ENCODE measurements around the gene TRPV5.

The TRPV5 gene

DNA sequence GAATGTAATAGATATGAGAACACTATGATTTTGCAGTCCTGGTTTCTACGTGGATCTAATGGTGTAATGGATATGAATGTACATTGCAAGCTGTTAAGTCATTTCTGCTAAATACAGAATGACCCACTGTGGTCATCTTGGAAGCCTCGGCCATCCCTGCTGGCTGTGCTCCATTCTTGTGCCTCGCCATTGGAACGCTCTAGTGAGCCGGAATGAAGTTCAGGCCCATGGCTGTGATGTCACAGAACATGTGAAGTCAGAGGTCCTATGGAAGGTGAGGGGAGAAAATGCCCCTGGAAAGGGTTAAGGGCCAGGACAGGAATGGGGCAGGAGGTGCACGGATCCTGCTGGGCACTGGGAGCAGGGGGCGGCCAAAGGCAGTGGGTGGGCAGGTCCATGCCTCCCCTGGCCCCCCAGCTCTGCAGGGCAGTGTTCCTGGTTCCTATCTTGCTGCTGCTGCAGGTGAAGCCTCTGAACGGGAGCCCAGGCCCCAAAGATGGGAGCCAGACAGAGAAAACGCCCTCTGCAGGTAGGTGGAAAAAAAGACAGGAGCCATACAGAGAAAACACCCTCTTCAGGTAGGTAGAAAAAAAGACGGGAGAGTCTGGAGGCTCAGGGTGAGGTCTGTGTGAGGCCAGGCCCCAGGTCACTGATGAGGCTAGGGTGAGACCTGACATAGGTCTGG, 5.8 kb upstream of the TRPV5 start, which contains the start of gene LLCFC1:
TSS of gene LLCFC1 (plus strand) at position 259 of the 685 bp plus-strand sequence. CDS start at position 397, 138 bp downstream.
- peak; percentile 53 for DNase-seq

DNA sequence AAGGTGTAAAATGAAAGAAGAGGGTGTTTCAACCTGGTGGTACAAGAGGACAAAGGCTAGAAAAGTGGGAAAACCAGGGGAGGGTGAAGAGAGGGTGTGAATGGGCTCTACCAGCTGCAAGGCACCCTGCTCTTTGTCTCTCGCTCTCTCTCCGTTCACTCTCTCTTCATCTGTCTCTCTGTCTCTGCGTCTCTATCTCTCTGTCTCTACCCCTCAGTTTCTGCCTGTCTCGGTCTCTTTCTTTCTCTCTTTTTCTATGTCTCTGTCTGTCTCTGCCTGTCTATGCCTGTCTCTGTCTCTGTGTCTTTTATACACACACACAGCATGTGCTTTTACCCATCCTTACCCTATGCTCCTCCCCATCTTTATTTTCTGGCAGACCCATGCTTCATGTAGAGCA, 5.1 kb upstream of the TRPV5 start:
- no peak for DNase-seq

DNA sequence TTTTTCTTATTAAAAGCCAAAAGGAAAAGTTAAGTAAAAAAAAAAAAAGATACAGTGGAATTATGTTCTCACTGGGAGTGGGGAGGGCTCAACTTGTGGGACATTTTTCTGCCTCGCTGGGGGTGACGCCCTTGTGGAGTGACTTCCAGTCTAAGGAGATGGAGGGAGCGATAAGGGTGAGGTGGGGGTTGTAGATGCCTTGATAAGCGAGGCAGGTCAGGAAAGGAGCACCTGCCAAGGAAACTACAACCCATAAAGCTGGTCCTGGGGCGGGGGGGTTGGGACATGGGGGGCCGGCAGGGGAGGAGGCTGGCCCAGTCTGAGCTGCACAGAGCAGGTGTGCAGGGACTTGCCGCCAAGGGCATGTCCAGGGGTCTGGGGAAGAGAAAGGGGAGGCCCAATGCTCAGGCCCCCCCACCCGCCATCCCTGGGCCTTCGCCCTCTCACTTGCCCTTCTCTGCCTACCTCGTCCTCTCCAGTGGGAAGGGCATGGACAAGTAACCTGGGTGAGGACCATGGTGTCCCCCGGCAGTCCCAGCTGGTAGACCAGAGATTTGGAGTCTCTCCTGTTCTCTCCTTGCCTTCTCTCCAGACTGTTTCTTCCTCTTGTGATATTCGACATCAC, 2.5 kb upstream of the TRPV5 start:
- no peak for DNase-seq

DNA sequence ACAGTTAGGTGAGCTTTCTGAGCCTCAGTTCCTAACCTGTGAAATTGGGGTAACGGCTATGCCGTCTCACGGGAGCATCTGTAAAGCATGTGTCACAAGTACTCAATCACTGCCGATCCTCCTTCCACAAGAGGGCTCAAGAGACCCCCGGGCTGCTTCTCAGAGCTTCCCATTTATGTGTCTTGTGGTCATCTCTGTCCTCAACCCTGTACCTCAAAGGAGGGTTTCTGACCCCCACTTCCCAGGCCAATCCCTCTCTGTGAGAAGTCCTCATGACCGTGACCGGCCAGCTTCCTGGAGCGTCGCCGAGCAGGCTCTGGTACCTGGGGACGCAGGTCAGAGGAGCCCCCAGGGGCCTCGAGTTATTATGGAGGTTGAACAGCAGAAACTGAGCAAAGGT, 510 bp upstream of the TRPV5 start:
- no peak for DNase-seq

DNA sequence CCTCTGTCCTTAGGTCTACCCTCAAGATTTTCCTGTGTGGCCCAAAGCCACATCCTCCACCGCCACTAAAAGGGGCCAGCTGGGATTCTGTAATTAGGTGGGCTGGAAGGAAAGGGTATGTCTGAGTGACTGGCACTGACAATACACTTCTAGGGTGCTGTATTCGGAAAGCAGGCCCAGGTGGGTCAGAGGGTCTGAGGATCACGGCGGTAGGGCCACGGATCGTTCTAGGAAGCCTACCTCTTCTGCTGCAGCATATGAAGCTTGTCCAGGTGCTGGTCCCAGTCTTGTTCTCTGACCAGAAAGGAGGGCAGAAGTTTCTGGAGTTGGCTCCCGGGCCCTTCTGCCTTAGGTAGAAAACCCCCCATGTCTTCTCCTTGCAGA, 462 bp downstream of the TRPV5 start:
- DNase-seq, result no peak

DNA sequence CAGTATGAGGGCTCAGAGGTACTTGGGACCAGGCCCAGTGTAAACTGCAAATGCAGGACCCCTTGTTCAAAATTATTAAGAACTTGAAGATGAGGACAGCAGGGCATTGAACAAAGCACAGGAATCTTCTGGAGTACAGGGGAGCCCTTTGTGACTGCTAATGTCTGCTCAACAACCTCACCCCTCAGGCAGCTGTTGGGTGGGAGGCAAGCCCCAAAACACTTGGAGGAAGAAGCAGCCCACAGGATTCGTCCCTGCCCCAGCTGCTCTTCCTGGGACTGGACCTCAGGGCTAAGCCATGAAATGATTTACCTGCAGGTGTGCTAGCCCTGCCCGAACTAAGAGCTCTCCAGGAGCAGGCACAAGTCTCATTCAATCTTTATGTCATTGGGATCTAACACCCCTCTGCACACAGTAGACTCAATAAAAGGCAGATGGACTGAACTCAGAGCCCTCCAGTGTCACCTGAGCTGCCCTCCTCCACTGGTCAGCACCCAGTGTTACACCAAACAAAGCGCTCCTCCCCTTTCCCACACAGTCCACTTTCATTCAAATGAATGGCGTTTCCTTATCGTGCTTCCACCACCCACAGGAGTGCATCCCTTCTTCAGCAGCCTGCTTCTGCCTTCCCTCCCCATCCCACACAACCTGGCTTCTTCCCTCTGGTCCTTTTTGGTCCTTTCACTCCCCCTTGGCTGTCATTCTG, 1.0 kb downstream of the TRPV5 start:
- DNase-seq, result no peak

DNA sequence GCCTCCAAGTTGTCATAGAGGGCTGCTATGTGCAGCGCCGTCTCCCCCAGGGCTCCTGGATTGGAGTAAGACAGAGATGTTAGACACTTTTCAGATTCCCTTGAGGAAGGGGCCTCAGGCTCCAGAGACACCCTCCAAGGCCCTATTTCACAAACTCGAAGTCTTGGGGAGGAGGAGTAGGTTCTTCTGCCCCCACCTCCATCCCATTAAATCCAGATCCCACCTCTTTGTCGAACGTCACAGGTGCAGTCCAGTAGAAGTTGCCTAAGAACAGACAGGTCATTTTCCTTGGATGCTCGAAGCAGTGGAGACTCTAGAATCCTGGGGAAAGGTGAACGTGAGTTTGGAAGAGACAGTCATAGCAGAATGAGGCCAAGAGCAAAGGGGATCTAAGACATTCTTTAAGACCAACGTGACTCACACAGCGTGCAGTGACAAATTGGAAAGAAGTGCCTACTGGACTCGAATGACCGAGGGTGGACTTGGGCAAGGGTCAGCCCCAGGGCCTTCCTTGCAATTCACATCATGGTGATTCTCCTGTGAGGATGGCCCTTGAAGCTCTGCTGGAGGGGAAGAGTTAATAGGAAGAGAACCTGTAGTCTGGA, 3.3 kb downstream of the TRPV5 start:
- DNase-seq, result no peak

DNA sequence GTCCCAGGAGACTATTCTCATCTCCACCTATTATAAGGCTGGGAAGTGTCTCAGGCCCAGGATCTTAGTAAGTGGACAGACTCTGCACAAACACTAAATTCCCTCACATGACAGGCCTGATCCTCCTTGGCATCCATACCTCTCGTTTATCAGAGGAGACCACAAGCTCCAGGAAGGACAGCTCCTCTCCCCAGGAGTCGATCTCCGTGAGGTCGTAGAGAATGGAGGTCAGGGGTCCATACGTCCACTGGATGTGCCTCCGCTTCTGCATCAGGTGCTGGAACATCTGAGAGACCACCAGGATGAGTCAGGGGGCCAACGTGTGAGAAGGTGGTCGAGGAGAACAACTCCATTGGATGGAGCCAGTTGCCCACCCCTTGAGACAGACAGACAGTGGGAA, 5.6 kb downstream of the TRPV5 start:
- DNase-seq, result no peak

DNA sequence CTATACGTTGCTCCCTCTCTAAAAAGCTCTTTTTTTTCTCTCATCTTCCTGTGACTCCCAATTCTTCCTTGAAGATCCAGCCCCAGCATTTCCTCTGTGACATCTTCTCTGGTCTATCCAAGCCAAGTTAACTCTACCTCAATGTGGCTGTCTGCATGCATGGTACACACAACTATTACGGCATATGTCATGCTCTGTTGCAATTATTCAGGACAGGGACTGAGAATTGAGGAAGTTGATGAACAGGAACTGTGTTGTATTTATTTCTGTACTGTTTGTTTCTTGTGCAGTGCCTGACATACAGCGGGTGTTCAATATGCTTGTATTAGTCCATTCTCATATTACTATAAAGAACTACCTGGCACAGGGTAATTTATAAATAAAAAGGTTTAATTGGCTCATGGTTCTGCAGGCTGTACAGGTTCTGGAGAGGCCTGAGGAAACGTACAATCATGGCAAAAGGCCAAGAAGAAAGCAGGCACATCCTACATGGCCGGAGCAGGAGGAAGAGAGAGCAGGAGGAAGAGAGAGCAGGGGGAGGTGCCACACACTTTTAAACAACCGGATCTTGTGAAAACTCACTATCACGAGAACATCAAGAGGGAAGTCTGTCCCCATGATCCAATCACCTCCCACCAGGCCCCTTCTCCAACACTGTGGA, 6.3 kb downstream of the TRPV5 start:
- DNase-seq, result no peak

DNA sequence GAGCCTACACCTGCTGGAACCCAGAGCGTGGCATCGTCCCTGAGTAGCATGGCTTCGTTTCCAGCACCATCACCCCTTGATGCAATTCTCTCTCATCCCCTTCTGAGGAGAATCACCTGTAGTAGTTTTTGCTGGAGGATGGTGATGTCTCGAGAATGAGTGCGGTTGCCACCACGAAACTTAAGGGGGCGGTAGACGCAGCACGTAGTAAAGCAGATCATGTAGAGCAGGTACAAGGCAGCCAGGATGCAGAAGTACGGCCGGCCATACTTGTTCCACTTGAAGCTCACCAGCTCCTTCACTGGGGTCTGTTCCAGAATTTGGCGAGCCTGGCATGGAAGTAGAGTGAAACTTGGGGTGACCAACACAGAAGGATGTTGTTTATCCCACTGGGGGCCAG, 8.1 kb downstream of the TRPV5 start:
- DNase-seq, result peak; percentile 19

DNA sequence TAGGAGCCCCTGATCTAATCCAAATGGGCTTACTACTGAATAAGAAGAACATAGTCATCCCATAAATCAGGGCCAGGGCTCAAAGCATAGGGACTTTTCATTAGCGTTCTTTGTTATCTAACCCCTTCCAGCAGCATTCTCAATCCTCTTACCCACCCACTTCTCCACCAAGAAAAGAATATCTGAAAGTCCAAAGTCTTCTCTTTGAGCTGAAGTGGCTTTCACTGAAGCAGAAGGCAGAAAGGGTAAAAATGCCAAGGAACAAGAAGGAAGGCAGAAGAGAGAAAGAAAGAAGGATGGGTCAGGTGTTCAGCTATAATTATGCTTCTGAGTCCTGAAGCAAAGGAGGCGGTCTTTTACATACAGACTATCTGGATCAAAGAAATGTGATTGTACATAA, 10.2 kb downstream of the TRPV5 start:
- no peak for DNase-seq

DNA sequence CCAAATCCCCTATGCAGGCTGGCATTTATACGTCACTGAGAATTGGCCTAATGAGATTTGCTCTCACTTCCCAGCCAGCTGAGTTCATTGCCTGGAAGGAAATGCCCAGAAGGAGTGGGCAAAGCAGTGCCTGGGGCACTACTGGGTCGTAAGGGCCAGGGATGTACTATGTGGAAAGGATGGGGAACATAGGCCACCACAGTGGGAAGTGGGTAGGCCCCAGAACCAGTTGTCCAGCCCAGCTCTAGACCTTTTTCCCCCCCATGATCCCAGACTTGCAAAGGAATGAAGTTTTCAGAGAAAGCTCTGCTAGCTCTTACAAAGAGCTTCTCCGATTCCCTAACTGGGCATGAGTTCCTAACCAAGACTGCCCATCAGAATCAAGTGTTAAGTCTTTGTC, 13.9 kb downstream of the TRPV5 start:
- DNase-seq, result no peak

DNA sequence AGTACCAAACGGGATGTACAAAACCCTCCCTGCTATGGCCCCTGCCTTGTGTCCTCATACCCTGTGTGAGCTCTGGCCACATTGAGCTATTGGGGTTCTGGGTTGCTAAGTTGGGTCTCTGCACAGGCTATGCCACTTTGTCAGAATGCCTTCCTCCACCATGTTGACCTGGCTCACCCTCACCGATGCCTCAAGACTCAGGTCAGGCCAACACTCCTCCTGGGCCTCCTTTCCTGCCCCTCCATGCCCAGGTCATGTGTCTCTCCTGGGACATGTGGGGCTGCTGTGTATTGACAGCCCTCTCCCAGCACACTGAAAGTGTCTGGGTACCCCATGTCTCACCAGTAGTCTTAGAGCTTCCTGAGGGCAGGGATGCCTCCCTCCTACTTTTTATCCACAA, 14.6 kb downstream of the TRPV5 start:
- no peak for DNase-seq

DNA sequence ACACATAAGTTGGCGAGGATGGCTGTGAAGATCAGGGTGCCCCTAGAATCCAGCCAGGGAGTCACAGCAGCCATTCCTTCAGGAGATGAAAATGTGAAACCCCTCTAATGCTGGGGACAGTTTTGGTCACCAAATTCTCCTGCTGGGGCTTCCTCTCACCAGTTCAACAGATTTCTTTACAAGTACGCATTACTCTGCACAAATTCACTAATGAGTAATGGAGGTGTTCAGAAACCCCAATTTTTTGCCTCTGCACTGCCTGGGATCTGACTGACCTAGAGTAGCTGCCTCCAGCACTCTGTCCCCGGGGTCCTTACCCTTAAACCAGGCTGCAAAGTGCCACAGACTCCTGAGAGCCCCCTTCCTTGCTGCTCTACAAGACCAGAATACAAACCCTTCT, 16.1 kb downstream of the TRPV5 start:
- DNase-seq, result no peak

DNA sequence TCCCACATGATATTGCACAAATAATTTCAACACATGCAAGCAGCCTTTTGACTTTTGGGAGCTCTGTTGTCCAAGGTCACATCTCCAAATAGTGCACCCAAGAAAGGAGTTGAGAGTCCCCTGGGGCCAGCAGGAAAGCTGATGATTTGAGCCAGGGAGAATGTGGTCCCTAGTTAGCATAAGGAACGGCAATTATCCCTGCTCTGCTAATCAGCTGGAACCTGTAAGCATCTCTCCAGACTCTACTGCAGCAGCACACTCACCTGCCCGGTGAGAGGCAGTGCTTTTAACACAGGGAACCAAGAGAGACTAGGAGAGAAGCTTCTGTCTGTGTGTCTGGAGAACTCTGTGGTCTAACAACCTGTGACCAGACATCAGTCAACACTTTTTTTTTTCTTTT, 17.0 kb downstream of the TRPV5 start:
- DNase-seq, result no peak

DNA sequence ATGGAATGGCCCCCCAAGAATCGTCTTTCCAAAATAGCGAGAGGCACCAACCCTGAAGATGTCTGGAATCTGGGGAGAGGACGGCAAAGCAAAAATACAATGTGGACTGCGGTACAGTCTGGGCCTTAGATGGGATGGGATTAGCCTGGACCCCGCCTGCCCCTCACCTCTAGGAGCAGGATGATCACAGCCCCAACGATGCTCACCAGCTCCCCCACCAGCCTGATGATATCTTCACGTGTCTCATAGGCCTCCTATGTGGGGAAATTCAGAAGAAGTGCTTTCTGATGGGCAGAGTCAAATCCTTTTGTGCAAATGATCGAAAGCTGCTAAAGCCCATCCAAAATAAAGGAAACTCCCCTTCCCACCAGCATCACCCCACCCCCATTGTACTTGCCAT, 18.2 kb downstream of the TRPV5 start:
- DNase-seq, result no peak

DNA sequence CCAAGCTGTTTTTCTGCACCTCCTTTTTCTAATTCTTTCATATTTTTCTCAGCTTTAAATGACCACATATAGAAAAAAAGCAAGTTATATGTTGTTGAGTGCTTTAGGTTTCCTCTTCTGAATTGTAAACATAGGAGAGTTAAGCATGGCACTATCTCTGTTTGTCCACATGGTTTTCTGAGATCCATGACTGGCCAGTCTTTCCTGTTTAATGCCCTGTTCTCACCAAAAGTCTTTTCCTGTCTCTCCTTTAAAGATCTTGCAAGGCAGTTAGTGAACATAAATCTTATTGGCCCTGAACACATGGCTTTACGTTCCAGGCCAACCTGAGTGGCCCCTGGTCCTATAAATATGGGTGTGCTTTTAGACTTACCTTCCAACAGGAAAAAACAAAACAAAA, 19.4 kb downstream of the TRPV5 start:
- no peak for DNase-seq

DNA sequence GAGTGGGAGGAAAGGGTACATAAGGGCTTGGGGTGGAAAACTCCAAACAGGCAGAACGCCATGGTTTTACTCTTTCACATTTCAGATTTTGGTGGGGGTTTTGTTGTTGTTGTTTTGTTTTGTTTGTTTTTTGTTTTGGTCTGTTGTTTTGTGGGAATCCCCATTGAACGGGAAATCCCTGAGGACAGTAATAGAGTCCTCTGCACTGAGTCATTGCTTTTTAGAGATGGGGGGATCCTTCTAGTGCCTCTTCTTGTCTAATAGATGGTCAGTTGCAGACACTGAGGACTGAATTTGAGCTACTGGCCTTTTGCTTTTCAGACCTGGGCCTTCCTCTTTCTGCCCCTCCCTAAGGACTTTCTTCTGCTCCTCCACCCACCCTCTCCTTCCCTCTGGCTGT, 20.0 kb downstream of the TRPV5 start:
- DNase-seq, result no peak

DNA sequence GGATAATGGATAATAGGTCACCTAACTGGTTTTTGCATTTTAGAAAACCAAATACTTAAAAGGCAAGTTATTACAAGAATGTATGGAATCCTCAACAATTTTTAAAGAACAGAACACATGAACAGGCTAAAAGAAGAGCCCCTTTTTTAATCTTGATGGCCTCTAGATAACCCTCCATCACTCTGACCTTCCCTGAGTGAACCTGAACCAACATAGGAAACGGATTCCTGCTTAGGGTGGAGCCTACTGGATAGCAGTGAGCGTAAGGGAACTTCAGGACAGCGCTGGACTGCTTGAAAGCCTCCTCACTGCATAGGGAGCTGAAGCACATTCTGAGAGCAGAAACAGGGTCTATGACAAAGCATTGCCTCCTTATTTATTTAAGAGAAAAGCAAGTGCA, 20.5 kb downstream of the TRPV5 start:
- DNase-seq, result no peak

DNA sequence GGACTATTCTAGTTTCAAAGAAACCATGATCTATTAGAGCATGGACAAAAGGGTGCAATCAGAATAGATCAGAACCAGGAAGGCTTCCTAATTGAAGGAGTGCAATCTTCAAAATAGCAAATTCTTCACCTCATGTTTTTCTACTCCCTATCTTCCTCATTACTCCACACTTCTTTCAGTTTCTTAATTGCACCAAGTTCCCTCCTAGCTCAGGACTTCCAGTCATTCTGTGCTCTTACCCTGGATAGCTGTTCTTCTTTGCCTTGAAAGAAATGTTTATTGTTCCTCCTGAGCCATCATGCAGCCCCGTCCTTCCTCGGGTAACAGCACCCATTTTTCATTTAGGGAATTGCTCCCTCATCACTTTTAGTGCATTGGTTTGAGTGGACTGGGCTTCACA, 23.1 kb downstream of the TRPV5 start:
- DNase-seq, result no peak

DNA sequence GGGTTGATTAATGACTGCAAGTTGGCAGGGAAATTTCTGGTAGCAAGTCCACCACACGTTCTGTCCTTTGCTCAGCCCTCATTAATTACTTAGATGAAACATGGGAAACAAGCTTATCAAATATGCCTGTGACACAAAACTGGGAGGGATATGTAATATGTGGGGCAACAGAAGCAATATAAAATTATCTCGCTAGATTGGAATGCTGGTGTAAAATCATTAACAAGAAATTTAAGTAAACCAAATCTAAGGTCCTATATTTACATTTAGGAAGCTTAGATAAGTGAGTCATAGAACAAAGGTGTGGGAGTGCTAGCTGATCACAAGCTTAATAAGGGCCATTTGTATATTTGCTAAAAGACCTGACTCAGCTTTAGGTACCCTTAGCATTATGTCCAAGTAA, 23.5 kb downstream of the TRPV5 start:
- no peak for DNase-seq

DNA sequence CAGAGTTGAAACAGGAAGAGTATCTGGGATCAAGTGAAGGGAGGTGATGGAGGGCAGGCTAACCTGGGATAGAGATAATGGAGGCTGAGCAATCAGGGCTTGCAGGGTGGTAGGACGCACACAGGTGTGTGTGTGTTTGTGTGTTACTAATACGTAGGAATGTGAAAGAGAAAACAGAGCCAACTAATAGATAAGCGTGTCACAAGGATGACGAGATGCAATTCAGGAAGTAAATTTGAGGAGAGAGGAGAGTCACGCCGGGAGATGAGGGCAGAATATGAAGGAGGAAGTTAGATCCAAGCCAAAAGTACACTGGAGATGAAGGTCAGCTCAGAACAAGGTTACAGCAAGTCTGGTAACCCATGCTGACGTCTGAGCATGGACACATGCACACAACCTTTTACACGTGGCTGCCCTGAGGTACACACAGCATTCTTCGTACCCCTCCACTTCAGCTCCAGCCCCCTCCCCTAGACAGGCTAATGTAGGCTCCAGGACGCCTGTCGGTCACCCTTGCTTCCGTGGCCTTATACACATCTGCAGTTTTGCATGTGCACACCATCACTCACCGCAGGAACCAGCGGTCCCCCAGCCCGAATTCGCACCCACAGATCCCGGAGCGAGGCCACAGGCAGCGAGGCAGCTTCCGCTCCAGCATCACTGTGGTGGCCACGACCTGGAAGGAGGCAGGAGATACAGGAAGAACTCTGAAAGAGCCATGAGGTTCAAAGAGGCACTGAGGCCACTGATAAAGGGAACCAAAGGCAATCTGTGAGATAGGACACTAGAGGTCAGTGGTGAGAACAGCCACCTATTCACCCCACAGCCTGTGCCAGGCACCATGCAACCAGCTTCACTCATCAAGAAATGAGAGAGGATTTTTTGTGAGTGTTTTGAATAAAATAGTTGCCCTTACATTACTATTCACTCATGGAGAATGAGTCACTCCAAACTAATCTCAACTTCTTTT, 24.3 kb downstream of the TRPV5 start:
- peak; percentile 39 for DNase-seq
